ENCODE measurements around the gene SNUPN. TPM values are rescaled to one million over a fixed set of nuclear protein-coding genes. Genes with fewer than 3 reads are reported as not detected.
A peak's percentile ranks its signal among the peaks of the same experiment; 100 is the strongest.
"Not testable (repeated sequence)": the region's sequence is repeated elsewhere in the genome, so short reads cannot be mapped to it uniquely, and the experiment has no call there.

The SNUPN gene
- total RNA-seq, 2 experiments from 2014 or later = 41.9 to 44.1 TPM

- ChIA-PET POLR2A (interaction anchor here (0.6 to 2.5 kb wide), 11 partner anchors 11 to 826 kb away, joined by 3 to 17 read pairs (median 4); partner anchors contain the start of genes PTPN9, SIN3A and SNUPN), CTCF (interaction anchor here (0.6 to 2.6 kb wide), 20 partner anchors 10 to 190 kb away, joined by 3 to 19 read pairs (median 4); partner anchors contain the start of genes PTPN9, SIN3A and SNUPN)
- H3K36me3 Mint-ChIP-seq (ENCODE audit: low read depth) = peaks cover 23% of the 10 kb centered on the region
- H3K9me3 Mint-ChIP-seq = no peaks in the 10 kb centered on the region
- DNase-seq = peak; percentile 97
- H3K4me1 Mint-ChIP-seq = peaks cover 39% of the 10 kb centered on the region
- peak within 1 kb of the TSS; percentile 86 for H3K4me3 Mint-ChIP-seq
- peaks cover under 1% of the 10 kb centered on the region for H3K27me3 Mint-ChIP-seq
- H3K27ac Mint-ChIP-seq = peak within 1 kb of the TSS; percentile 95
Observed at GRCh38 chr15:75639709-75640482, 14.4 kb upstream of the SNUPN start, which contains the start of gene IMP3. TSS of gene IMP3 (minus strand) at chr15:75640224. CDS start at chr15:75640168, 56 bp downstream.

- H3K36me3 Mint-ChIP-seq (ENCODE audit: low read depth) = peaks cover 23% of the 10 kb centered on the region
- H3K4me1 Mint-ChIP-seq = peaks cover 39% of the 10 kb centered on the region
- ChIA-PET CTCF (interaction anchor here (0.7 to 3.8 kb wide), 12 partner anchors 9 to 198 kb away, joined by 3 to 28 read pairs (median 4); partner anchors contain the start of genes PTPN9, SIN3A and SNUPN), POLR2A (interaction anchor here (0.6 to 2.5 kb wide), 9 partner anchors 12 to 825 kb away, joined by 3 to 17 read pairs (median 4); partner anchors contain the start of genes PTPN9 and SNUPN)
- H3K9me3 Mint-ChIP-seq = no peaks in the 10 kb centered on the region
- H3K27ac Mint-ChIP-seq = peak overlapping the region; percentile 95
- DNase-seq = no peak
- H3K27me3 Mint-ChIP-seq = no peaks in the 10 kb centered on the region
- H3K4me3 Mint-ChIP-seq = peak overlapping the region; percentile 86
Observed at GRCh38 chr15:75639191-75639708, 13.7 kb upstream of the SNUPN start.

- DNase-seq = no peak
- Mint-ChIP-seq H3K27ac (peak overlapping the region; percentile 11), H3K9me3 (no peaks in the 10 kb centered on the region), H3K27me3 (no peaks in the 10 kb centered on the region), H3K4me1 (peaks cover 39% of the 10 kb centered on the region), H3K4me3 (peak overlapping the region; percentile 86), H3K36me3 (ENCODE audit: low read depth) (peaks cover 23% of the 10 kb centered on the region)
- CTCF ChIA-PET = interaction anchor here (0.5 to 3.8 kb wide), 5 partner anchors 11 to 140 kb away, joined by 3 to 28 read pairs (median 3); partner anchors contain the start of gene SNUPN
- POLR2A ChIA-PET = no interaction called here
Observed at GRCh38 chr15:75637245-75638009, 11.9 kb upstream of the SNUPN start.

GRCh38 chr15:75636026-75636425 lies 10.5 kb upstream of the SNUPN start:
- POLR2A ChIA-PET = no interaction called here
- Mint-ChIP-seq H3K36me3 (ENCODE audit: low read depth) (peaks cover 23% of the 10 kb centered on the region), H3K27ac (no peak overlapping the region), H3K4me3 (no peak overlapping the region), H3K9me3 (no peaks in the 10 kb centered on the region), H3K4me1 (peaks cover 31% of the 10 kb centered on the region), H3K27me3 (no peaks in the 10 kb centered on the region)
- no peak for DNase-seq
- CTCF ChIA-PET = interaction anchor here (0.6 to 3.8 kb wide), 3 partner anchors 9 to 243 kb away, joined by 3 to 28 read pairs (median 3); partner anchors contain the start of gene SNUPN

GRCh38 chr15:75633922-75634321 lies 8.4 kb upstream of the SNUPN start:
- H3K9me3 Mint-ChIP-seq, H3K4me3 Mint-ChIP-seq, DNase-seq, H3K27ac Mint-ChIP-seq, POLR2A ChIA-PET, H3K27me3 Mint-ChIP-seq: not testable (repeated sequence)
- H3K36me3 Mint-ChIP-seq (ENCODE audit: low read depth) = peaks cover 17% of the 10 kb centered on the region
- H3K4me1 Mint-ChIP-seq = peaks cover 31% of the 10 kb centered on the region
- CTCF ChIA-PET = interaction anchor here (1.2 kb wide), 1 partner anchor 13 kb away, joined by 3 read pairs; no protein-coding TSS in a partner anchor

GRCh38 chr15:75631935-75632334 lies 6.4 kb upstream of the SNUPN start:
- H3K9me3 Mint-ChIP-seq = no peaks in the 10 kb centered on the region
- CTCF ChIA-PET = no interaction called here
- POLR2A ChIA-PET = no interaction called here
- no peak overlapping the region for H3K27ac Mint-ChIP-seq
- no peak for DNase-seq
- no peaks in the 10 kb centered on the region for H3K27me3 Mint-ChIP-seq
- peaks cover 2% of the 10 kb centered on the region for H3K36me3 Mint-ChIP-seq (ENCODE audit: low read depth)
- H3K4me3 Mint-ChIP-seq = no peak overlapping the region
- H3K4me1 Mint-ChIP-seq = peaks cover 22% of the 10 kb centered on the region

GRCh38 chr15:75622505-75622904 lies 3.0 kb downstream of the SNUPN start:
- CTCF ChIA-PET = interaction anchor here (0.8 kb wide), 1 partner anchor 1630 kb away, joined by 6 read pairs; no protein-coding TSS in a partner anchor
- POLR2A ChIA-PET = no interaction called here
- Mint-ChIP-seq H3K36me3 (ENCODE audit: low read depth) (peaks cover 35% of the 10 kb centered on the region), H3K4me1 (peaks cover 48% of the 10 kb centered on the region), H3K9me3 (no peaks in the 10 kb centered on the region), H3K4me3 (no peak overlapping the region), H3K27me3 (no peaks in the 10 kb centered on the region), H3K27ac (peak overlapping the region; percentile 64)
- DNase-seq = no peak

- Mint-ChIP-seq H3K27me3 (no peaks in the 10 kb centered on the region), H3K9me3 (no peaks in the 10 kb centered on the region), H3K36me3 (ENCODE audit: low read depth) (peaks cover 47% of the 10 kb centered on the region), H3K4me1 (peaks cover 36% of the 10 kb centered on the region), H3K27ac (peak overlapping the region; percentile 51), H3K4me3 (no peak overlapping the region)
- ChIA-PET POLR2A (no interaction called here), CTCF (interaction anchor here (0.5 to 1.1 kb wide), 6 partner anchors 14 to 168 kb away, joined by 3 to 8 read pairs (median 4); partner anchors contain the start of gene IMP3)
- DNase-seq = no peak
Observed at GRCh38 chr15:75620841-75621391, 4.6 kb downstream of the SNUPN start.

GRCh38 chr15:75620058-75620820 lies 5.3 kb downstream of the SNUPN start:
- Mint-ChIP-seq H3K27ac (no peak overlapping the region), H3K4me3 (no peak overlapping the region), H3K9me3 (no peaks in the 10 kb centered on the region), H3K4me1 (peaks cover 38% of the 10 kb centered on the region), H3K27me3 (no peaks in the 10 kb centered on the region), H3K36me3 (ENCODE audit: low read depth) (peaks cover 50% of the 10 kb centered on the region)
- DNase-seq = no peak
- CTCF ChIA-PET = interaction anchor here (0.5 to 1.7 kb wide), 8 partner anchors 14 to 167 kb away, joined by 3 to 8 read pairs (median 4); partner anchors contain the start of gene IMP3
- POLR2A ChIA-PET = interaction anchor here (1.0 kb wide), 1 partner anchor 169 kb away, joined by 3 read pairs; the partner anchor contains the start of gene SIN3A

- ChIA-PET CTCF (interaction anchor here (1.6 kb wide), 1 partner anchor 23 kb away, joined by 6 read pairs; the partner anchor contains the start of gene IMP3), POLR2A (no interaction called here)
- Mint-ChIP-seq H3K27ac (no peak overlapping the region), H3K9me3 (no peaks in the 10 kb centered on the region), H3K36me3 (ENCODE audit: low read depth) (peaks cover 65% of the 10 kb centered on the region), H3K4me1 (peaks cover 25% of the 10 kb centered on the region), H3K27me3 (no peaks in the 10 kb centered on the region), H3K4me3 (no peak overlapping the region)
- DNase-seq = no peak
Observed at GRCh38 chr15:75616766-75617165, 8.8 kb downstream of the SNUPN start.
